Measurements from ENCODE around the gene ESPL1. TPM values are rescaled to one million over a fixed set of nuclear protein-coding genes. Genes with fewer than 3 reads are reported as not detected.
A peak's percentile ranks its signal among the peaks of the same experiment; 100 is the strongest.

Gene ESPL1
- total RNA-seq, 1 experiment from 2014 or later: 61.4 TPM

GRCh38 chr12:53231671-53231920, 36.5 kb upstream of the ESPL1 start (continued):
- TF ChIP-seq E2F5 (CRISPR knock-in tag; IDR thresholded peaks at IDR 0.05): 0 out of 2 replicates have a peak, but pooled peaks have one; percentile 29
- no peak for TF ChIP-seq ZSCAN18 (CRISPR knock-in tag; IDR thresholded peaks at IDR 0.05)
- no peak for TF ChIP-seq ZNF416 (CRISPR knock-in tag; IDR thresholded peaks at IDR 0.05)
- no peak for TF ChIP-seq STAT6 (CRISPR knock-in tag; conservative IDR thresholded peaks at IDR 0.05; ENCODE audit: low read depth)
- no peak for TF ChIP-seq HMGA2 (CRISPR knock-in tag; IDR thresholded peaks at IDR 0.05)
- no peak for TF ChIP-seq SOX15 (CRISPR knock-in tag; IDR thresholded peaks at IDR 0.05)
- no peak; the same call in 1 of the 2 replicates for TF ChIP-seq SP1 (CRISPR knock-in tag; conservative IDR thresholded peaks at IDR 0.05)
- no peak for TF ChIP-seq HMGXB4 (CRISPR knock-in tag; IDR thresholded peaks at IDR 0.05)
- TF ChIP-seq ZNF281 (CRISPR knock-in tag; IDR thresholded peaks at IDR 0.05): no peak; the same call in 1 of the 2 replicates
- TF ChIP-seq ATF3 (CRISPR knock-in tag; conservative IDR thresholded peaks at IDR 0.05): no peak
- TF ChIP-seq ZNF396 (CRISPR knock-in tag; IDR thresholded peaks at IDR 0.05; ENCODE audit: borderline replicate concordance): no peak
- TF ChIP-seq USF1 (CRISPR knock-in tag; IDR thresholded peaks at IDR 0.05): no peak
- no peak for TF ChIP-seq ATF2 (CRISPR knock-in tag; IDR thresholded peaks at IDR 0.05; ENCODE audit: borderline replicate concordance, low read depth)
- TF ChIP-seq GABPB1 (CRISPR knock-in tag; IDR thresholded peaks at IDR 0.05): no peak
- no peak for TF ChIP-seq FOXP1 (CRISPR knock-in tag; IDR thresholded peaks at IDR 0.05; ENCODE audit: borderline replicate concordance)
- TF ChIP-seq JUN (CRISPR knock-in tag; IDR thresholded peaks at IDR 0.05): no peak

All from WTC11 (cell line).